GM23338 (cell line): ENCODE measurements around the gene EPHA6. TPM values are rescaled to one million over a fixed set of nuclear protein-coding genes. Genes with fewer than 3 reads are reported as not detected.

Experiments
- ATAC-seq: fragments of 200-7000 bp; cut with Tn5 transposase; 3 replicates; pipeline ENCODE4 v1.9.1; 2020
- DNase-seq: peaks from one replicate; pipeline ENCODE4 v3.0.0-alpha.2; 2015; ENCODE audit warnings: low spot score
- H2AFZ ChIP-seq: fragments of 200-600 bp; sonication (generic); 2 replicates; pipeline ENCODE4 v1.8.0; 2016; ENCODE audit warnings: antibody characterized with exemption, mild to moderate bottlenecking, moderate library complexity
- H3F3A ChIP-seq: fragments of 200-600 bp; sonication (generic); replicated peaks from 2 replicates; pipeline ENCODE4 v1.8.0; 2017; ENCODE audit warnings: antibody characterized with exemption, mixed run types, low read depth
- H3K27ac ChIP-seq: fragments of 200-600 bp; sonication (generic); 2 replicates; pipeline ENCODE4 v1.6.1; 2016; ENCODE audit warnings: low read depth
- H3K27me3 ChIP-seq: fragments of 200-600 bp; sonication (generic); 2 replicates; pipeline ENCODE4 v1.8.0; 2016; ENCODE audit warnings: mild to moderate bottlenecking, mixed run types, moderate library complexity; ENCODE audit not compliant: insufficient read depth
- H3K36me3 ChIP-seq: fragments of 200-600 bp; sonication (generic); 2 replicates; pipeline ENCODE4 v1.8.0; 2016; ENCODE audit warnings: mild to moderate bottlenecking; ENCODE audit not compliant: insufficient read depth
- H3K4me1 ChIP-seq: fragments of 200-600 bp; sonication (generic); 2 replicates; pipeline ENCODE4 v1.8.0; 2016; ENCODE audit warnings: mild to moderate bottlenecking, moderate library complexity; ENCODE audit not compliant: insufficient read depth
- H3K4me2 ChIP-seq: fragments of 200-600 bp; sonication (generic); 2 replicates; pipeline ENCODE4 v1.7.1; 2017; ENCODE audit warnings: mixed run types
- H3K4me3 ChIP-seq: fragments of 200-600 bp; sonication (generic); 2 replicates; pipeline ENCODE4 v1.6.1; 2016; ENCODE audit warnings: mixed run types
- H3K79me2 ChIP-seq: fragments of 200-600 bp; sonication (generic); replicated peaks from 2 replicates; pipeline ENCODE4 v1.8.0; 2017; ENCODE audit warnings: mild to moderate bottlenecking; ENCODE audit not compliant: insufficient read depth
- H3K9me2 ChIP-seq: fragments of 200-600 bp; sonication (generic); 2 replicates; pipeline ENCODE4 v1.8.0; 2017; ENCODE audit not compliant: insufficient read depth
- H4K20me1 ChIP-seq: fragments of 200-600 bp; sonication (generic); replicated peaks from 2 replicates; pipeline ENCODE4 v1.8.0; 2017; ENCODE audit warnings: mild to moderate bottlenecking; ENCODE audit not compliant: insufficient read depth
- H3K27ac Mint-ChIP-seq: 2 replicates; pipeline ENCODE4 v1.8.0; 2020; ENCODE audit warnings: inconsistent platforms, mild to moderate bottlenecking, moderate library complexity, mixed read lengths
- H3K27me3 Mint-ChIP-seq: 3 replicates; pipeline ENCODE4 v1.8.0; 2022; ENCODE audit warnings: low read depth, mild to moderate bottlenecking, moderate library complexity, mixed read lengths, inconsistent platforms; ENCODE audit not compliant: insufficient read depth, poor library complexity
- H3K36me3 Mint-ChIP-seq: 3 replicates; pipeline ENCODE4 v1.8.0; 2021; ENCODE audit warnings: low read depth, mild to moderate bottlenecking, inconsistent platforms, moderate library complexity, mixed read lengths
- H3K4me1 Mint-ChIP-seq: 3 replicates; pipeline ENCODE4 v1.8.0; 2020; ENCODE audit warnings: mild to moderate bottlenecking, inconsistent platforms, mixed read lengths
- H3K4me3 Mint-ChIP-seq: 3 replicates; pipeline ENCODE4 v1.8.0; 2021; ENCODE audit warnings: moderate library complexity, mild to moderate bottlenecking, inconsistent platforms, mixed read lengths
- H3K9me3 Mint-ChIP-seq: 3 replicates; pipeline ENCODE4 v1.8.0; 2020; ENCODE audit warnings: moderate library complexity, mild to moderate bottlenecking, inconsistent platforms, mixed read lengths
- CREB1 ChIP-seq: fragments of 250-450 bp; sonication (Bioruptor Pico); IDR thresholded peaks from 2 replicates; pipeline ENCODE4 v1.5.0; 2020; ENCODE audit warnings: low read depth, mild to moderate bottlenecking, moderate library complexity
- ETS1 ChIP-seq: IDR thresholded peaks from 2 replicates; pipeline ENCODE4 v1.6.1; 2016; ENCODE audit warnings: antibody characterized with exemption
- EZH2 ChIP-seq: fragments of 200-600 bp; sonication (generic); IDR thresholded peaks from one replicate; pipeline ENCODE4 v1.8.0; 2017; ENCODE audit warnings: antibody characterized with exemption, mild to moderate bottlenecking, low read depth; ENCODE audit not compliant: unreplicated experiment
- EZH2phosphoT487 ChIP-seq: fragments of 200-600 bp; sonication (generic); IDR thresholded peaks from one replicate; pipeline ENCODE4 v1.8.1; 2018; ENCODE audit warnings: antibody characterized with exemption; ENCODE audit not compliant: unreplicated experiment
- JUNB ChIP-seq: IDR thresholded peaks from one replicate; pipeline ENCODE4 v1.6.1; 2016; ENCODE audit warnings: antibody characterized with exemption; ENCODE audit not compliant: unreplicated experiment
- POLR2AphosphoS5 ChIP-seq: IDR thresholded peaks from 2 replicates; pipeline ENCODE4 v1.6.1; 2016; ENCODE audit warnings: antibody characterized with exemption, low read depth
- REST ChIP-seq: IDR thresholded peaks from one replicate; pipeline ENCODE4 v1.6.1; 2018; ENCODE audit warnings: antibody characterized with exemption; ENCODE audit not compliant: unreplicated experiment
- ZNF331 ChIP-seq: fragments of 250-450 bp; sonication (Bioruptor Pico); IDR thresholded peaks from 2 replicates; pipeline ENCODE4 v1.5.0; 2020; ENCODE audit warnings: low read depth, mild to moderate bottlenecking, moderate library complexity
- polyA plus RNA-seq: library from polyadenylated mRNA; unstranded; fragments of >200 nt; fragmentation: Nextera tagmentation; extraction: Ambion mirVana; gene quantifications from 2 replicates; pipeline ENCODE4 v1.2.1, GENCODE V29; 2016
- total RNA-seq: library from RNA; depleted of rRNA; stranded (reverse); fragments of >200 nt; shearing (Covaris generic); gene quantifications from 2 replicates; pipeline ENCODE4 v1.2.3, GENCODE V29; 2014

Gene EPHA6
- total and polyA plus RNA-seq, 2 experiments from 2014 or later = 0.37 to 2.6 TPM

GRCh38 chr3:97610626-97611025 is 796.2 kb downstream of the EPHA6 start:
- DNase-seq (no peak), ATAC-seq (no peak)
- Mint-ChIP-seq H3K4me1 (no peaks in the 10 kb centered on the region; the same call in 2 of the 3 replicates), H3K36me3 (0 out of 3 replicates have a peak, but pooled peaks cover 4% of the 10 kb centered on the region), H3K4me3 (no peak overlapping the region), H3K9me3 (peaks cover 2% of the 10 kb centered on the region; the same call in 1 of the 3 replicates), H3K27ac (no peak overlapping the region), H3K27me3 (peaks cover 1% of the 10 kb centered on the region)
- Histone ChIP-seq H3K4me1 (no peaks in the 10 kb centered on the region), H3K36me3 (no peaks in the 10 kb centered on the region), H3K4me3 (no peak overlapping the region), H3K27ac (no peak overlapping the region), H3K27me3 (no peaks in the 10 kb centered on the region), H3K79me2 (no peaks in the 10 kb centered on the region), H3K4me2 (no peak overlapping the region), H3F3A (no peaks in the 10 kb centered on the region), H2AFZ (no peak overlapping the region), H3K9me2 (no peaks in the 10 kb centered on the region), H4K20me1 (no peaks in the 10 kb centered on the region)
- TF ChIP-seq CREB1 (CRISPR knock-in tag) (no peak), REST (no peak), ZNF331 (CRISPR knock-in tag) (no peak), EZH2phosphoT487 (no peak), JUNB (no peak), ETS1 (no peak), EZH2 (no peak)

- ATAC-seq = no peak
These were observed 798.2 kb downstream of the EPHA6 start for GRCh38 chr3:97612632-97613031.

More at GRCh38 chr3:97612632-97613031, 798.2 kb downstream of the EPHA6 start:
- TF ChIP-seq EZH2 = no peak
- TF ChIP-seq POLR2AphosphoS5 = no peak
- no peak for TF ChIP-seq EZH2phosphoT487
- no peak for TF ChIP-seq ZNF331 (CRISPR knock-in tag)
- TF ChIP-seq CREB1 (CRISPR knock-in tag) = no peak
- Histone ChIP-seq H3K27ac (no peak overlapping the region), H3F3A (no peaks in the 10 kb centered on the region), H3K4me1 (no peaks in the 10 kb centered on the region), H4K20me1 (no peaks in the 10 kb centered on the region), H3K9me2 (no peaks in the 10 kb centered on the region), H3K36me3 (no peaks in the 10 kb centered on the region), H3K4me3 (no peak overlapping the region), H3K4me2 (no peak overlapping the region), H3K27me3 (no peaks in the 10 kb centered on the region), H2AFZ (no peak overlapping the region), H3K79me2 (no peaks in the 10 kb centered on the region)
- no peak for DNase-seq
- Mint-ChIP-seq H3K9me3 (no peaks in the 10 kb centered on the region; the same call in 1 of the 3 replicates), H3K4me1 (no peaks in the 10 kb centered on the region; the same call in 2 of the 3 replicates), H3K27me3 (peaks cover 1% of the 10 kb centered on the region), H3K27ac (no peak overlapping the region), H3K36me3 (0 out of 3 replicates have a peak, but pooled peaks cover 4% of the 10 kb centered on the region), H3K4me3 (no peak overlapping the region)
